ENCODE data around the gene SELENOH. TPM values are rescaled to one million over a fixed set of nuclear protein-coding genes. Genes with fewer than 3 reads are reported as not detected.

SELENOH gene
- total and polyA plus RNA-seq, 2 experiments from 2014 or later: 135 to 205 TPM

GRCh38 chr11:57763568-57763967, 22.3 kb downstream of the SELENOH start:
- H3K4me2 ChIP-seq: peak overlapping the region; percentile 83
- no peaks in the 10 kb centered on the region for H3K9me3 ChIP-seq (ENCODE audit: low read depth)
- H2AFZ ChIP-seq: no peak overlapping the region
- peaks cover 51% of the 10 kb centered on the region for H4K20me1 ChIP-seq (ENCODE audit: insufficient read depth, poor library complexity, severe bottlenecking)
- H3K4me1 ChIP-seq (ENCODE audit: insufficient read depth): peaks cover 20% of the 10 kb centered on the region
- no peaks in the 10 kb centered on the region for H3K27me3 ChIP-seq
- H3K79me2 ChIP-seq: peaks cover 69% of the 10 kb centered on the region
- H3K4me3 ChIP-seq: peak overlapping the region; percentile 58
- DNase-seq (ENCODE audit: low spot score): peak; percentile 54
- WGBS (ENCODE audit: low lambda C conversion rate, missing lambda C conversion rate): 5% methylated on average over 1 of the region's 1 CpG
- no peaks in the 10 kb centered on the region for H3K9me2 ChIP-seq (replicated peaks; ENCODE audit: insufficient read depth)
- H3K27ac ChIP-seq: peak overlapping the region; percentile 96
- TF ChIP-seq CTCF (IDR thresholded peaks at IDR 0.05; ENCODE audit: poor library complexity) (peak; percentile 31), EZH2phosphoT487 (IDR thresholded peaks at IDR 0.05; ENCODE audit: low read depth, severe bottlenecking, unreplicated experiment) (no peak)
- no peaks in the 10 kb centered on the region for H3K36me3 ChIP-seq (replicated peaks; ENCODE audit: insufficient read depth, low read depth)

DNA sequence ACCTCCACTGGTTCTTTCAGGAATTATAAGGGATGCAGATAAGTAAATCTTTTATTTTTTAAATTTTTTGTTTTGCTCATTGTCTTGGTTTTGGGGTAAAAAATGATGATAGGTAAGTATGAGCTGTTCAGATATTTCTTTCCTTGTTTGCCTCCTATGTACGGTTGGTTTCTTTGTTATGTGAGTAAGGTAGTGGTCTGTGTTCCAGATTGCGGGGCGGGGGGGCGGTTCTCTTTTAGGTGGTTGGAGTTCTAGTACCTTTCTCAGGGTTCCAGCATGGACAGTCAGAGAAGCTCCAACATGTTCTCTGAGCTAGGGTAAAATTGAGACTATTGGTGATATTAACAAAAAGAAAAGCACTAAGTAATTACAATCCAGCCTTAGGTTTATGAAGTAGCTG, 22.7 kb downstream of the SELENOH start:
- 18% methylated on average over 4 of the region's 4 CpGs for WGBS (ENCODE audit: low lambda C conversion rate, missing lambda C conversion rate)
- no peak for DNase-seq (ENCODE audit: low spot score)

DNA sequence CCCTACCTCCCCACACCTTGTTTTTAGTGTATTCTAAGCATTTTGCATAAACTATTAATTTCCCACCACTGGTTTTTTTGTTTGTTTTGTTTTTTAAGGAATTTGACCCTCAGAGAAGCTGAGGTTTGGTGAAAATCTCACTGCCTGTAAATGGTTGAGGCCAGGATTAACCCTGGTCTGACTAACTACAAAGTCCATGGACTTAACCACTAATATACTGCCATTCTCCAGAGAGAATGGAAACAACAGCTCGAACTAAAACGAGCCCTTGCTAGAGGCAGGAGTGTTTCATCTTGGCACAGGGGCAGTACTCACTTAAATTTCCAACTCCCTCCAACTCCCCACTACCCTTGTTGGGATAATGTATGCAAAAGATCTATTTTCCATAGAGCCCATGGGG, 23.3 kb downstream of the SELENOH start:
- WGBS (ENCODE audit: low lambda C conversion rate, missing lambda C conversion rate): 7% methylated on average over 2 of the region's 2 CpGs
- Histone ChIP-seq H3K36me3 (replicated peaks; ENCODE audit: insufficient read depth, low read depth) (no peaks in the 10 kb centered on the region), H3K4me1 (ENCODE audit: insufficient read depth) (peaks cover 20% of the 10 kb centered on the region), H3K4me3 (peak overlapping the region; percentile 58), H4K20me1 (ENCODE audit: insufficient read depth, poor library complexity, severe bottlenecking) (peaks cover 61% of the 10 kb centered on the region), H3K9me2 (replicated peaks; ENCODE audit: insufficient read depth) (no peaks in the 10 kb centered on the region), H3K9me3 (ENCODE audit: low read depth) (no peaks in the 10 kb centered on the region), H2AFZ (no peak overlapping the region), H3K27ac (peak overlapping the region; percentile 96), H3K27me3 (no peaks in the 10 kb centered on the region), H3K4me2 (peak overlapping the region; percentile 83), H3K79me2 (peaks cover 79% of the 10 kb centered on the region)
- no peak for DNase-seq (ENCODE audit: low spot score)
- no peak for TF ChIP-seq EZH2phosphoT487 (IDR thresholded peaks at IDR 0.05; ENCODE audit: low read depth, severe bottlenecking, unreplicated experiment)
- TF ChIP-seq CTCF (IDR thresholded peaks at IDR 0.05; ENCODE audit: poor library complexity): no peak
- TF ChIP-seq EZH2 (IDR thresholded peaks at IDR 0.05; ENCODE audit: borderline replicate concordance): no peak

More for the DNA sequence above, 22.7 kb downstream of the SELENOH start:
- Histone ChIP-seq H3K79me2 (peaks cover 74% of the 10 kb centered on the region), H3K4me3 (peak overlapping the region; percentile 58), H3K27ac (peak overlapping the region; percentile 96), H3K4me2 (peak overlapping the region; percentile 83), H3K9me2 (replicated peaks; ENCODE audit: insufficient read depth) (no peaks in the 10 kb centered on the region), H4K20me1 (ENCODE audit: insufficient read depth, poor library complexity, severe bottlenecking) (peaks cover 56% of the 10 kb centered on the region), H2AFZ (no peak overlapping the region), H3K4me1 (ENCODE audit: insufficient read depth) (peaks cover 20% of the 10 kb centered on the region), H3K36me3 (replicated peaks; ENCODE audit: insufficient read depth, low read depth) (no peaks in the 10 kb centered on the region), H3K27me3 (no peaks in the 10 kb centered on the region), H3K9me3 (ENCODE audit: low read depth) (no peaks in the 10 kb centered on the region)
- TF ChIP-seq EZH2phosphoT487 (IDR thresholded peaks at IDR 0.05; ENCODE audit: low read depth, severe bottlenecking, unreplicated experiment) (no peak), EZH2 (IDR thresholded peaks at IDR 0.05; ENCODE audit: borderline replicate concordance) (no peak), CTCF (IDR thresholded peaks at IDR 0.05; ENCODE audit: poor library complexity) (no peak)

- Histone ChIP-seq H3K4me2 (peak overlapping the region; percentile 83), H3K27ac (peak overlapping the region; percentile 96), H3K36me3 (replicated peaks; ENCODE audit: insufficient read depth, low read depth) (no peaks in the 10 kb centered on the region), H3K9me2 (replicated peaks; ENCODE audit: insufficient read depth) (no peaks in the 10 kb centered on the region), H3K4me3 (peak overlapping the region; percentile 58), H3K79me2 (peaks cover 83% of the 10 kb centered on the region), H4K20me1 (ENCODE audit: insufficient read depth, poor library complexity, severe bottlenecking) (peaks cover 65% of the 10 kb centered on the region), H3K9me3 (ENCODE audit: low read depth) (no peaks in the 10 kb centered on the region), H2AFZ (no peak overlapping the region), H3K4me1 (ENCODE audit: insufficient read depth) (peaks cover 20% of the 10 kb centered on the region), H3K27me3 (no peaks in the 10 kb centered on the region)
- 37% methylated on average over 2 of the region's 2 CpGs for WGBS (ENCODE audit: low lambda C conversion rate, missing lambda C conversion rate)
- no peak for DNase-seq (ENCODE audit: low spot score)
- TF ChIP-seq EZH2phosphoT487 (IDR thresholded peaks at IDR 0.05; ENCODE audit: low read depth, severe bottlenecking, unreplicated experiment) (no peak), EZH2 (IDR thresholded peaks at IDR 0.05; ENCODE audit: borderline replicate concordance) (no peak), CTCF (IDR thresholded peaks at IDR 0.05; ENCODE audit: poor library complexity) (no peak)
Measured at GRCh38 chr11:57764972-57765371, 23.7 kb downstream of the SELENOH start.

Data from hepatocyte (in vitro differentiated cells).